ENCODE measurements around the gene NR4A3. TPM values are rescaled to one million over a fixed set of nuclear protein-coding genes. Genes with fewer than 3 reads are reported as not detected.
A peak's percentile ranks its signal among the peaks of the same experiment; 100 is the strongest.

NR4A3 gene
- total RNA-seq, 6 experiments from 2014 or later: 0.13 to 1.2 (median 0.30) TPM

DNA sequence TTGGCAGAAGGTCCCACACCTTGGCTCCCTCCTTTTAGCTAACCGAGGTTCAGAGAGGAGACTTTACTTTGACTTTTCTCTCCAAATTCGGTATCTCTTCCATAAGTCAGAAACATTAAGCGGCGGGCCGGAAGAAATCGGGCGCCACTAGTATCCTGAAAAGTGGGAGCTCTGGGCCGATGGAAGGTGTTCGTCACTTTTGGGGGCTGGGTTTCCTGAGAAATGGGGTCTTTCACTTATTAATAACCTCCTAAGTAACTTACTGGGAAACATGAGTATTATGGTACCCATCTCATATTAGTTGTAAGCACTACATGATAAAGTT is 85.5 kb downstream of the NR4A3 start:
- H3K27me3 ChIP-seq: no peaks in the 10 kb centered on the region
- no peak for ATAC-seq
- H3K4me1 ChIP-seq: peaks cover 0 to 10% (median 3%) of the 10 kb centered on the region in 4 donors
- H3K36me3 ChIP-seq: no peaks in the 10 kb centered on the region
- no peaks in the 10 kb centered on the region for H3K9me3 ChIP-seq
- peak overlapping the region; percentile 77 to 90 (median 88) for H3K4me3 ChIP-seq
- no peak for TF ChIP-seq POLR2A (IDR thresholded peaks at IDR 0.05)
- TF ChIP-seq, protein P1, sequence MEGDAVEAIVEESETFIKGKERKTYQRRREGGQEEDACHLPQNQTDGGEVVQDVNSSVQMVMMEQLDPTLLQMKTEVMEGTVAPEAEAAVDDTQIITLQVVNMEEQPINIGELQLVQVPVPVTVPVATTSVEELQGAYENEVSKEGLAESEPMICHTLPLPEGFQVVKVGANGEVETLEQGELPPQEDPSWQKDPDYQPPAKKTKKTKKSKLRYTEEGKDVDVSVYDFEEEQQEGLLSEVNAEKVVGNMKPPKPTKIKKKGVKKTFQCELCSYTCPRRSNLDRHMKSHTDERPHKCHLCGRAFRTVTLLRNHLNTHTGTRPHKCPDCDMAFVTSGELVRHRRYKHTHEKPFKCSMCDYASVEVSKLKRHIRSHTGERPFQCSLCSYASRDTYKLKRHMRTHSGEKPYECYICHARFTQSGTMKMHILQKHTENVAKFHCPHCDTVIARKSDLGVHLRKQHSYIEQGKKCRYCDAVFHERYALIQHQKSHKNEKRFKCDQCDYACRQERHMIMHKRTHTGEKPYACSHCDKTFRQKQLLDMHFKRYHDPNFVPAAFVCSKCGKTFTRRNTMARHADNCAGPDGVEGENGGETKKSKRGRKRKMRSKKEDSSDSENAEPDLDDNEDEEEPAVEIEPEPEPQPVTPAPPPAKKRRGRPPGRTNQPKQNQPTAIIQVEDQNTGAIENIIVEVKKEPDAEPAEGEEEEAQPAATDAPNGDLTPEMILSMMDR (IDR thresholded peaks at IDR 0.05): no peak
- H3K27ac ChIP-seq: peak overlapping the region; percentile 96 to 99 (median 99)
- 1% methylated on average over 9 of the region's 9 CpGs for WGBS (ENCODE audit: insufficient coverage, low coverage, low lambda C conversion rate, missing lambda C conversion rate)
- no peak for DNase-seq
- intact Hi-C loops (cut with DNase I): no loop called here

- H3K4me3 ChIP-seq: no peak overlapping the region
- H3K9me3 ChIP-seq: no peaks in the 10 kb centered on the region
- 100% methylated on average over 2 of the region's 7 CpGs for WGBS (ENCODE audit: insufficient coverage, low coverage, low lambda C conversion rate, missing lambda C conversion rate)
- TF ChIP-seq, protein P1 (IDR thresholded peaks at IDR 0.05): no peak
- no peak for TF ChIP-seq POLR2A (IDR thresholded peaks at IDR 0.05)
- peaks cover 0 to 10% (median 0%) of the 10 kb centered on the region in 4 donors for H3K36me3 ChIP-seq
- DNase-seq: no peak
- H3K4me1 ChIP-seq: peaks cover 0 to 6% (median 2%) of the 10 kb centered on the region in 4 donors
- H3K27ac ChIP-seq: no peak overlapping the region
- no peaks in the 10 kb centered on the region for H3K27me3 ChIP-seq
- ATAC-seq: no peak
- intact Hi-C loops (cut with DNase I): no loop called here
These were observed 89.9 kb downstream of the NR4A3 start for GRCh38 chr9:99911600-99911999.

Other genes starting within 250 kb of the NR4A3 start
- 10 to 100 TPM; 19.9 to 28.2 (median 23.2) TPM for gene STX17, start 84.8 kb downstream of the NR4A3 start, total RNA-seq

All from right lobe of liver (tissue), 6 donors.